GM03348 (cell line): ENCODE results near the gene CD59.

Experiments used
- DNase-seq: peaks from one replicate; pipeline ENCODE4 v3.0.0; 2012; ENCODE audit warnings: low spot score

Gene CD59

GRCh38 chr11:33736148-33736812, at the start of gene CD59:
TSS of gene CD59 (minus strand) at chr11:33736423. CDS start at chr11:33722445, 13,978 bp downstream.
- peak; percentile 99 for DNase-seq

- DNase-seq, result no peak
These were observed 49.4 kb upstream of the CD59 start for GRCh38 chr11:33785609-33786008.

GRCh38 chr11:33779849-33780528, 43.8 kb upstream of the CD59 start:
- DNase-seq, result peak; percentile 75

GRCh38 chr11:33778675-33779074, 42.5 kb upstream of the CD59 start:
- peak; percentile 61 for DNase-seq

- DNase-seq, result no peak
These were observed 41.7 kb upstream of the CD59 start for GRCh38 chr11:33777906-33778305.

GRCh38 chr11:33775832-33776470, 39.7 kb upstream of the CD59 start:
- DNase-seq, result no peak

GRCh38 chr11:33775467-33775807, 39.2 kb upstream of the CD59 start:
- no peak for DNase-seq

GRCh38 chr11:33774736-33775466, 38.7 kb upstream of the CD59 start:
- DNase-seq, result no peak

GRCh38 chr11:33773987-33774735, 37.9 kb upstream of the CD59 start, which contains the start of gene FBXO3:
TSS of gene FBXO3 (minus strand) at chr11:33774520. CDS start at chr11:33774497, 23 bp downstream.
- DNase-seq, result peak; percentile 98

GRCh38 chr11:33773404-33773986, 37.3 kb upstream of the CD59 start:
- peak; percentile 32 for DNase-seq

GRCh38 chr11:33772870-33773269, 36.6 kb upstream of the CD59 start:
- DNase-seq, result no peak

- no peak for DNase-seq
These were observed 36.1 kb upstream of the CD59 start for GRCh38 chr11:33772300-33772699.

GRCh38 chr11:33770236-33770635, 34.0 kb upstream of the CD59 start:
- DNase-seq, result no peak

GRCh38 chr11:33769542-33769941, 33.3 kb upstream of the CD59 start:
- DNase-seq, result no peak

- DNase-seq, result no peak
These were observed 31.4 kb upstream of the CD59 start for GRCh38 chr11:33767624-33768023.

- DNase-seq, result no peak
These were observed 29.9 kb upstream of the CD59 start for GRCh38 chr11:33766085-33766484.

GRCh38 chr11:33761471-33761870, 25.2 kb upstream of the CD59 start:
- DNase-seq, result no peak

- DNase-seq, result no peak
These were observed 17.2 kb upstream of the CD59 start for GRCh38 chr11:33753304-33753967.

GRCh38 chr11:33751878-33752277, 15.7 kb upstream of the CD59 start:
- DNase-seq, result no peak

- DNase-seq, result no peak
These were observed 11.8 kb upstream of the CD59 start for GRCh38 chr11:33747979-33748378.

GRCh38 chr11:33743291-33743690, 7.1 kb upstream of the CD59 start:
- DNase-seq, result no peak
